HCT116 (cell line): ENCODE results near the gene NAV1. TPM values are rescaled to one million over a fixed set of nuclear protein-coding genes. Genes with fewer than 3 reads are reported as not detected.

ENCODE experiments used
- ATAC-seq: fragments of 200-7000 bp; cut with Tn5 transposase; 2 replicates; pipeline ENCODE4 v1.9.1; 2020; ENCODE audit warnings: mild to moderate bottlenecking, moderate library complexity
- BruUV-seq: library from RNA; stranded (reverse); fragments of 400-500 nt; replicated peaks from 2 replicates; lab custom pipeline; 2021; lab: Mats Ljungman, UMichigan
- CTCF ChIA-PET: fragments of 300-600 bp; sonication (Branson Sonifier 250); formaldehyde crosslinking; loops from one replicate; lab custom pipeline; 2021; ENCODE audit warnings: antibody characterized with exemption; lab: Charles Lee
- POLR2A ChIA-PET: fragments of 300-600, 350-600 bp; sonication (Branson Sonifier 250); formaldehyde crosslinking; loops from one replicate; lab custom pipeline; 2021; ENCODE audit warnings: antibody characterized with exemption; lab: Charles Lee
- RAD21 ChIA-PET, 2 experiments: fragments of 300-600 bp; sonication (Branson Sonifier 250); formaldehyde crosslinking; loops; one replicate each; lab custom pipeline; 2023; ENCODE audit warnings: low total read pairs in 2 of 2; ENCODE audit not compliant: uncharacterized antibody in 2 of 2, unreplicated experiment in 2 of 2, low non-redundant PET in 1 of 2; lab: Charles Lee
- DNase-seq: peaks from one replicate; pipeline ENCODE4 v3.0.0-alpha.2; 2010; ENCODE audit warnings: low read depth, low spot score
- H2AFZ ChIP-seq: fragments of 200-600 bp; shearing (Covaris generic), sonication (generic); 2 replicates; pipeline ENCODE4 v1.6.1; 2017; ENCODE audit warnings: low read depth, mixed run types, mixed read lengths, antibody characterized with exemption, low read length; ENCODE audit not compliant: poor library complexity, severe bottlenecking
- H3K27ac ChIP-seq: 2 replicates; pipeline ENCODE4 v1.5.1; 2012; ENCODE audit warnings: low read depth, low read length
- H3K27me3 ChIP-seq: fragments of 200-600 bp; sonication (generic); 2 replicates; pipeline ENCODE4 v1.6.1; 2016; ENCODE audit warnings: mixed run types, low read length, mixed read lengths; ENCODE audit not compliant: insufficient read depth
- H3K36me3 ChIP-seq, 2 experiments: fragments of 200-500 bp in 1 of 2; fragments of 200-600 bp in 1 of 2; sonication (Bioruptor generic) in 1 of 2; sonication (generic) in 1 of 2; 2 replicates each; pipeline versions ENCODE4 v1.5.1 to v1.6.1; 2014 to 2016; ENCODE audit warnings: low read length in 2 of 2, inconsistent platforms in 1 of 2, mixed read lengths in 1 of 2, mixed run types in 1 of 2; ENCODE audit not compliant: insufficient read depth in 2 of 2, control insufficient read depth in 1 of 2
- H3K4me1 ChIP-seq, 2 experiments: fragments of 200-600 bp in 1 of 2; sonication (generic) in 1 of 2; 2 replicates each; pipeline versions ENCODE4 v1.5.1 to v1.6.1; 2012 to 2017; ENCODE audit warnings: low read length in 2 of 2, inconsistent platforms in 1 of 2, mild to moderate bottlenecking in 1 of 2, mixed read lengths in 1 of 2, mixed run types in 1 of 2, moderate library complexity in 1 of 2; ENCODE audit not compliant: insufficient read depth in 2 of 2, control insufficient read depth in 1 of 2
- H3K4me2 ChIP-seq: fragments of 200-600 bp; sonication (generic); 2 replicates; pipeline ENCODE4 v1.6.1; 2017; ENCODE audit warnings: mixed run types, low read length, mixed read lengths
- H3K4me3 ChIP-seq, 2 experiments: fragments of 200-600 bp in 1 of 2; sonication (generic) in 1 of 2; replicated peaks in 1 of 2; 2 replicates each; pipeline ENCODE4 v1.5.1; 2011 to 2016; ENCODE audit warnings: low read length in 2 of 2, control low read depth in 1 of 2, low read depth in 1 of 2, mild to moderate bottlenecking in 1 of 2, mixed read lengths in 1 of 2, mixed run types in 1 of 2
- H3K79me2 ChIP-seq: fragments of 200-600 bp; sonication (generic); 2 replicates; pipeline ENCODE4 v1.6.1; 2017; ENCODE audit warnings: mild to moderate bottlenecking, mixed run types, low read length, moderate library complexity, mixed read lengths; ENCODE audit not compliant: insufficient read depth
- H3K9ac ChIP-seq: fragments of 200-600 bp; sonication (generic); 2 replicates; pipeline ENCODE4 v1.6.1; 2016; ENCODE audit warnings: low read length, mixed read lengths
- H3K9me2 ChIP-seq: fragments of 200-600 bp; sonication (generic), shearing (Covaris generic); 2 replicates; pipeline ENCODE4 v1.6.1; 2017; ENCODE audit warnings: mixed run types, mild to moderate bottlenecking, moderate library complexity; ENCODE audit not compliant: insufficient read depth
- H3K9me3 ChIP-seq, 2 experiments: fragments of 200-500 bp in 1 of 2; fragments of 200-600 bp in 1 of 2; sonication (Bioruptor generic) in 1 of 2; sonication (generic) in 1 of 2; 2 replicates each; pipeline ENCODE4 v1.6.1; 2014 to 2017; ENCODE audit warnings: low read length in 2 of 2, mixed read lengths in 2 of 2, inconsistent platforms in 1 of 2, low read depth in 1 of 2, mild to moderate bottlenecking in 1 of 2, mixed run types in 1 of 2, moderate library complexity in 1 of 2; ENCODE audit not compliant: control insufficient read depth in 1 of 2, insufficient read depth in 1 of 2
- H4K20me1 ChIP-seq: fragments of 200-600 bp; sonication (generic), shearing (Covaris generic); 2 replicates; pipeline ENCODE4 v1.6.1; 2017; ENCODE audit warnings: mixed run types, mild to moderate bottlenecking, moderate library complexity; ENCODE audit not compliant: insufficient read depth
- ATF3 ChIP-seq: IDR thresholded peaks from 2 replicates; pipeline ENCODE4 v1.6.1; 2012
- CBX3 ChIP-seq: IDR thresholded peaks from 2 replicates; pipeline ENCODE4 v1.6.1; 2012; ENCODE audit warnings: low read depth
- CEBPB ChIP-seq: IDR thresholded peaks from 2 replicates; pipeline ENCODE4 v1.6.1; 2012; ENCODE audit warnings: low read depth
- CTCF ChIP-seq, 3 experiments: fragments of 200-600 bp in 1 of 3; sonication (generic) in 1 of 3; IDR thresholded peaks in 2 of 3; conservative IDR thresholded peaks in 1 of 3; 2 replicates each; pipeline ENCODE4 v1.5.1; 2012 to 2017; ENCODE audit warnings: low read depth in 2 of 3, low read length in 2 of 3, antibody characterized with exemption in 1 of 3, borderline replicate concordance in 1 of 3, control low read depth in 1 of 3, mild to moderate bottlenecking in 1 of 3, mixed read lengths in 1 of 3, mixed run types in 1 of 3, moderate library complexity in 1 of 3; ENCODE audit not compliant: insufficient read depth in 1 of 3
- EGR1 ChIP-seq: IDR thresholded peaks from 2 replicates; pipeline ENCODE4 v1.6.1; 2012; ENCODE audit warnings: low read depth
- EZH2 ChIP-seq: fragments of 200-600 bp; sonication (generic); IDR thresholded peaks from 2 replicates; pipeline ENCODE4 v1.6.1; 2017; ENCODE audit warnings: antibody characterized with exemption, mixed run types
- EZH2phosphoT487 ChIP-seq: fragments of 200-600 bp; IDR thresholded peaks from 2 replicates; pipeline ENCODE4 v1.6.1; 2018; ENCODE audit warnings: antibody characterized with exemption, borderline replicate concordance
- JUND ChIP-seq: IDR thresholded peaks from 2 replicates; pipeline ENCODE4 v1.6.1; 2012
- MAX ChIP-seq: IDR thresholded peaks from 2 replicates; pipeline ENCODE4 v1.6.1; 2012
- SP1 ChIP-seq: IDR thresholded peaks from 2 replicates; pipeline ENCODE4 v1.6.1; 2012; ENCODE audit warnings: low read depth
- TCF7L2 ChIP-seq: IDR thresholded peaks from 2 replicates; pipeline ENCODE4 v1.7.0; 2011; ENCODE audit warnings: borderline replicate concordance, inconsistent platforms; ENCODE audit not compliant: insufficient read depth, insufficient read length; ENCODE audit errors: extremely low read depth
- YY1 ChIP-seq: IDR thresholded peaks from 2 replicates; pipeline ENCODE4 v1.6.1; 2011; ENCODE audit warnings: low read length, low read depth, moderate library complexity, mild to moderate bottlenecking; ENCODE audit not compliant: insufficient replicate concordance; ENCODE audit errors: extremely low read depth
- ZBTB33 ChIP-seq: IDR thresholded peaks from 2 replicates; pipeline ENCODE4 v1.6.1; 2011; ENCODE audit warnings: mild to moderate bottlenecking, low read length, moderate library complexity; ENCODE audit not compliant: insufficient replicate concordance; ENCODE audit errors: extremely low read depth
- ZFX ChIP-seq: fragments of 450-650 bp; IDR thresholded peaks from 2 replicates; pipeline ENCODE4 v1.6.1; 2017
- ZNF274 ChIP-seq: fragments of 200-500 bp; sonication (Bioruptor generic); IDR thresholded peaks from 2 replicates; pipeline ENCODE4 v1.6.1; 2014; ENCODE audit warnings: mild to moderate bottlenecking, low read depth, low read length, inconsistent platforms
- intact Hi-C: fragments of 100-400 bp; cut with micrococcal nuclease; formaldehyde crosslinking; loops from 2 replicates; pipeline ENCODE4 v1.10.0; 2022
- total RNA-seq: library from RNA; stranded (reverse); gene quantifications from one replicate; pipeline ENCODE4 v1.2.1, GENCODE V29; 2021; ENCODE audit not compliant: unreplicated experiment

Gene NAV1
- total RNA-seq, 1 experiment from 2014 or later = 22.8 TPM

GRCh38 chr1:201585093-201585483, 46.2 kb downstream of the NAV1 start:
- H3K27me3 ChIP-seq = peaks cover 20% of the 10 kb centered on the region
- H3K9ac ChIP-seq = no peak overlapping the region
- DNase-seq = no peak
- no peak overlapping the region for H2AFZ ChIP-seq
- intact Hi-C loops = no loop called here
- no peak overlapping the region for H3K4me3 ChIP-seq
- POLR2A ChIA-PET = no interaction called here
- H3K9me3 ChIP-seq = no peaks in the 10 kb centered on the region
- no peak for ATAC-seq
- BruUV-seq = no TSS peak
- RAD21 ChIA-PET = no interaction called here
- TF ChIP-seq ZFX (no peak), SP1 (no peak), CEBPB (no peak), EGR1 (no peak), EZH2 (no peak), MAX (no peak)
- H3K4me1 ChIP-seq = no peaks in the 10 kb centered on the region
- no peak overlapping the region for H3K4me2 ChIP-seq
- H3K9me2 ChIP-seq = no peaks in the 10 kb centered on the region
- H4K20me1 ChIP-seq = no peaks in the 10 kb centered on the region
- H3K27ac ChIP-seq = no peak overlapping the region
- H3K79me2 ChIP-seq = no peaks in the 10 kb centered on the region
- CTCF ChIA-PET = no interaction called here
- no peaks in the 10 kb centered on the region for H3K36me3 ChIP-seq

GRCh38 chr1:201585901-201586300, 47.0 kb downstream of the NAV1 start:
- Histone ChIP-seq H3K4me3 (no peak overlapping the region), H3K4me2 (no peak overlapping the region), H3K9me3 (no peaks in the 10 kb centered on the region), H3K79me2 (no peaks in the 10 kb centered on the region), H3K9me2 (no peaks in the 10 kb centered on the region), H2AFZ (no peak overlapping the region), H3K27me3 (peaks cover 22% of the 10 kb centered on the region), H4K20me1 (no peaks in the 10 kb centered on the region), H3K27ac (no peak overlapping the region), H3K4me1 (no peaks in the 10 kb centered on the region), H3K36me3 (no peaks in the 10 kb centered on the region), H3K9ac (no peak overlapping the region)
- TF ChIP-seq ZBTB33 (no peak), YY1 (no peak), ZNF274 (no peak), ATF3 (no peak), MAX (no peak), EZH2phosphoT487 (no peak), CTCF (IDR thresholded peaks at IDR 0.05 in 2 of 3, conservative IDR thresholded peaks at IDR 0.05 in 1 of 3; ENCODE audit: borderline replicate concordance in 1 of 3, insufficient read depth in 1 of 3, low read depth in 2 of 3, low read length in 2 of 3) (no peak), CBX3 (no peak), TCF7L2 (no peak), JUND (no peak), CEBPB (no peak)
- ChIA-PET RAD21 (no interaction called here), CTCF (no interaction called here), POLR2A (no interaction called here)
- no TSS peak for BruUV-seq
- intact Hi-C loops = no loop called here
- DNase-seq (no peak), ATAC-seq (no peak)
